Mucosa of descending colon (tissue), 3 donors: ENCODE measurements around the gene TBX22. TPM values are rescaled to one million over a fixed set of nuclear protein-coding genes. Genes with fewer than 3 reads are reported as not detected.

Experiments
- ATAC-seq: fragments of 200-7000 bp; cut with Tn5 transposase; one replicate; pipeline ENCODE4 v1.9.1; 2020; ENCODE audit warnings: mild to moderate bottlenecking, moderate library complexity
- DNase-seq, 3 donors: peaks; one replicate each; pipeline ENCODE4 v3.0.0-alpha.2; 2020
- H3K36me3 ChIP-seq: fragments of 200-600 bp; one replicate; pipeline ENCODE4 v1.8.0; 2021; ENCODE audit warnings: low read depth, mild to moderate bottlenecking
- H3K4me1 ChIP-seq: fragments of 200-600 bp; one replicate; pipeline ENCODE4 v1.8.0; 2021; ENCODE audit warnings: low read depth, mild to moderate bottlenecking
- H3K4me3 ChIP-seq: fragments of 200-600 bp; one replicate; pipeline ENCODE4 v1.8.0; 2021; ENCODE audit warnings: mild to moderate bottlenecking
- H3K9me3 ChIP-seq: fragments of 200-600 bp; one replicate; pipeline ENCODE4 v1.8.0; 2021; ENCODE audit warnings: mild to moderate bottlenecking
- CTCF ChIP-seq: fragments of 200-600 bp; IDR thresholded peaks from one replicate; pipeline ENCODE4 v1.8.0; 2022; ENCODE audit warnings: antibody characterized with exemption, mild to moderate bottlenecking
- intact Hi-C, 2 donors: fragments of 100-400 bp; cut with DNase I in 1 of 2; cut with micrococcal nuclease in 1 of 2; formaldehyde crosslinking; loops; one replicate each; pipeline versions ENCODE4 v1.11.0 to v1.11.1; 2022; cut with DNase I, micrococcal nuclease
- long read RNA-seq, 2 donors: library from polyadenylated mRNA; unstranded; transcript quantifications; one replicate each; pipeline ENCODE4 v2.0.0, GENCODE V29; 2019 to 2021
- total RNA-seq, 3 donors: library from RNA; stranded (reverse); fragmentation: NEBNext Ultra II Directional in 2 of 3; extraction: Animal tissue kit (Norgen Biotek cat#: 25700) in 2 of 3; gene quantifications; one replicate each; pipeline versions ENCODE4 v1.2.1 to v1.2.4, GENCODE V29; 2021 to 2023
- donor health status: DM: no; HTN: no; CAD: no; lungs with moderate emphysema.
- donor health status: DM: no; HTN: no; CAD: no.
- donor health status: DM: no; HTN: yes; CAD: no.

Gene TBX22
- not detected for total RNA-seq
- long read RNA-seq, donor 1: 0 reads
- long read RNA-seq, donor 2: 0 reads

DNA sequence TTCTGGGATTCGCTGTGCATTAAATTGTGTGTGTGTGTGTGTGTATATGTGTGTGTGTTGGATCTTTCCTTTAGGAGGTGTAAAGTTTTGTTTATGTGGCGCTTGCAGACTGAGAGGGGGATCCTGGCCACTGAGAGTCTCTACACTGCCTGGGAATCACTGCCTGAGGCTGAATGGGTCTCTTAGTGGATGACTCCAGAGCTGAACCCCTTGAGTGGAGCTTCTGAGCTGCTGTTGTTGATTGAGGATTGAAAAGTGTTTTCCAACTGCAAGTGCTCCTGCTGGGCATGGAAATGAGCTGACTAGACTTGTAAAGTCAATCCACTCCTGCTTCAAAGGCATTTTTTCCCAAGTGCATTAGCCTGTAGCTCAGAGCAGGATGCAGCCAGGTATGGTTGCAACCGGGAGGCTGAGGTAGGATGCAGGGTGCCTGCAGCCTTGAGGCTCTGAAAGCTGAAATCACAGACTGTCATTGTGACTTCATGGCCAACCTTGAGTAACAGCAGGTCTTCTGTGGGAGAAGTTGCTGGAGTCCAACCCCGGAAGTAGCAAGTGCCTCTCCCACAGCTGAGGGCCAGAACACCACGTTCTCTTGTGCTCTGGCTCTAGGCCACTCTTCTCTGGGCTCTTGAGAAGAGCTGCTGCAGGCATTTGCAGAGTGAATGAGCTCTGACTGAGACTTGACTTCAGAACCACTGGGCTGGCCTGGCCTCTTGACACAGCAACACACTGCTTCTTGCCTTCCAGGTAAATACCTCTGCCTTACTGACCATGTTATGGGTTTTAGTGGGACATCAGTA is at the start of gene TBX22:
TSS of gene TBX22 (plus strand) at position 613 of the 800 bp plus-strand sequence. CDS start 7,517 bp downstream, outside the sequence.
- Histone ChIP-seq H3K36me3 (no peaks in the 10 kb centered on the region), H3K9me3 (no peaks in the 10 kb centered on the region), H3K4me1 (no peaks in the 10 kb centered on the region), H3K4me3 (no peak within 1 kb of the TSS)
- no peak for TF ChIP-seq CTCF
- intact Hi-C loops: no loop called here
- DNase-seq (no peak), ATAC-seq (no peak)

DNA sequence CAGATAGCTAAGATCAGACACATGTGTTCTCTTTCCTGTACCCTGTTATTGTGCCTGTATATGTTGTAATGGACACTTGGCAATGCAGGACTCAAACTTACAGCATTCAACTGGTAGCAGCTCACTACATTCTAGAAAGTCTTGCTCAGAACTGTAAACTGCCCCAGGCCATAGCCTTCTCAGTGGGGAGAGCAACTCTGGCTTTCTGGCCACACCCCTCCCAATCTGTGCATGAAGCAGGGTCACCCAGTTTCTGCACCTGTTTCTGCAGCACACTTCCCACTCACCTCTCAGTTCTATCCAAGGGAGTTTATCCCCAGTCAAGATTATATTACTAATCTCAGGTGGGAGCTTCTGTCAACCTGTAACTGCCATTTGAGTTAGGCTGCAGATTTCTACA is 38.9 kb upstream of the TBX22 start:
- H3K4me3 ChIP-seq: no peak overlapping the region
- no peaks in the 10 kb centered on the region for H3K36me3 ChIP-seq
- no peak for TF ChIP-seq CTCF
- ATAC-seq: no peak
- no peaks in the 10 kb centered on the region for H3K9me3 ChIP-seq
- intact Hi-C loops: no loop called here
- H3K4me1 ChIP-seq: no peaks in the 10 kb centered on the region
- no peak for DNase-seq

DNA sequence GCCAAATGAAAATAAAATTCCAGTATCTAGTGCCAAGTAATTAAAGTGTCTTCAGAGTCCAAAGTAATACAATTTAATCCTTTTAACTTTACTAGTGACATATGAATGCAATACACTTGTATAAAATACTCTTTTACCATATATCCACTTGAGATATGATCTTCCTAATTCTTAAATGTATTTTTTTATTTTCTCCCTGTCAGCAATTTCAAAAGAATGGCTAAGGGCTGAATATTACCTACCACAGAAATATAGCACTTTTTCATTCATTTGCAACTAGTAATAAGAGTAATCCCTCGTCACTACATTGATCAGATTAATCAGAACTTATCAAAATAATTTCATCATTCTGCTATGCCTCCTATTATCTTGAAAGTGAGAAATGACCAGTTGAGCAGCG is 10.1 kb upstream of the TBX22 start:
- no peaks in the 10 kb centered on the region for H3K9me3 ChIP-seq
- TF ChIP-seq CTCF: no peak
- H3K36me3 ChIP-seq: no peaks in the 10 kb centered on the region
- intact Hi-C loops: no loop called here
- DNase-seq: no peak
- no peak overlapping the region for H3K4me3 ChIP-seq
- no peaks in the 10 kb centered on the region for H3K4me1 ChIP-seq
- ATAC-seq: no peak

DNA sequence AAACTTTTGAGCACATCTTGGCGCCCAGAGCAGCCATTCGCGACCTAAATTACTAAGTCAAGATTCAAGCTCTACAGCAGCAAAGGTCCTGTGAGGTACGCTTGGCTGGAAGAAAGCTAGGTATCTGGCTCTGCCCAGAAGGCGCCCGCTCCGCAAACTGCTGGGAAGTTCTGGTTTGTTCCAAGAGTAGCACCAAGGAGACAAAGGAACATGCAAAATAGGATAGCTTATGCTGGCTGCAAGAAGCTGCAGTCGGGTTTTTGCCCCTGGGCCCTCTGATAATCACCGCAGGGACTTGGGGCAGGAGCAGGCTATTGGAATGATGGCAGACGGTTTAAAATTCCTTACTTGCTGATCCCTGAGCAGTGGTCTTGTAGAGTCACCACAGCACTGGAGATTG is 3.0 kb upstream of the TBX22 start:
- Histone ChIP-seq H3K9me3 (no peaks in the 10 kb centered on the region), H3K36me3 (no peaks in the 10 kb centered on the region), H3K4me3 (no peak overlapping the region), H3K4me1 (no peaks in the 10 kb centered on the region)
- TF ChIP-seq CTCF: no peak
- no peak for ATAC-seq
- intact Hi-C loops: no loop called here
- no peak for DNase-seq

DNA sequence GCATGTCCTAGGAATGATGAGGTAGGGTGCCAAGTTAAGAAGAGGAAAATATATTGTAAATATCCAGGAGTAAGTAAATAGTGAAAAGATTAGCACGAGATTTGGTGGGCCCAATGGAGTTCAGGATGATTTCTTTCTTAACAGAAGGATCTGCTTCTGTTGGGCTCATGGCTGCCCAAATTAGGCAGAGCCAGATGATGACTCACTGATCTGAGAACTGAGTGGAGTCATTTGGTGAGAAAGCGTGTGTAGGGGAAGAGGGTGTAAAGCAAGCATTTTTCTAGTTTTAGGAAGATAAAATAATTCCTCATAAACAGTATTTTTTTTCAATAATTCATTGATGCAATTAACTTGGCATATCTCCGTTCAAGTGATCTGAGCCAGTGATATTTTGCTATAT is 1.6 kb downstream of the TBX22 start:
- intact Hi-C loops: no loop called here
- ATAC-seq: no peak
- H3K4me3 ChIP-seq: no peak overlapping the region

More for the DNA sequence above, 1.6 kb downstream of the TBX22 start:
- Histone ChIP-seq H3K36me3 (no peaks in the 10 kb centered on the region), H3K9me3 (no peaks in the 10 kb centered on the region), H3K4me1 (no peaks in the 10 kb centered on the region)
- DNase-seq: no peak
- no peak for TF ChIP-seq CTCF
